Endothelial cell of umbilical vein (primary cell): Measurements from ENCODE around the gene POTEG.
"Not testable (repeated sequence)": the region's sequence is repeated elsewhere in the genome, so short reads cannot be mapped to it uniquely, and the experiment has no call there.

ENCODE experiments used
- FOS ChIP-seq: IDR thresholded peaks from 2 replicates; pipeline ENCODE4 v1.6.1; 2011; ENCODE audit warnings: mild to moderate bottlenecking, low read length, moderate library complexity, borderline replicate concordance; ENCODE audit not compliant: insufficient read depth
- POLR2AphosphoS5 ChIP-seq: IDR thresholded peaks from 2 replicates; pipeline ENCODE4 v1.6.1; 2012; ENCODE audit warnings: low read depth, mild to moderate bottlenecking, control low read depth, low read length, moderate library complexity; ENCODE audit not compliant: insufficient read depth
- TF ChIP-seq, protein P1 (sequence below), 2 donors: IDR thresholded peaks; 1 replicate in 1 of 2; 2 replicates in 1 of 2; pipeline ENCODE4 v1.5.1; 2011; ENCODE audit warnings: low read length in 2 of 2, mild to moderate bottlenecking in 2 of 2, moderate library complexity in 2 of 2, control low read depth in 1 of 2, inconsistent platforms in 1 of 2, low read depth in 1 of 2; ENCODE audit not compliant: insufficient read depth in 1 of 2; ENCODE audit errors: extremely low read depth in 1 of 2

- TF ChIP-seq FOS, POLR2AphosphoS5: not testable (repeated sequence)
- TF ChIP-seq, protein P1, sequence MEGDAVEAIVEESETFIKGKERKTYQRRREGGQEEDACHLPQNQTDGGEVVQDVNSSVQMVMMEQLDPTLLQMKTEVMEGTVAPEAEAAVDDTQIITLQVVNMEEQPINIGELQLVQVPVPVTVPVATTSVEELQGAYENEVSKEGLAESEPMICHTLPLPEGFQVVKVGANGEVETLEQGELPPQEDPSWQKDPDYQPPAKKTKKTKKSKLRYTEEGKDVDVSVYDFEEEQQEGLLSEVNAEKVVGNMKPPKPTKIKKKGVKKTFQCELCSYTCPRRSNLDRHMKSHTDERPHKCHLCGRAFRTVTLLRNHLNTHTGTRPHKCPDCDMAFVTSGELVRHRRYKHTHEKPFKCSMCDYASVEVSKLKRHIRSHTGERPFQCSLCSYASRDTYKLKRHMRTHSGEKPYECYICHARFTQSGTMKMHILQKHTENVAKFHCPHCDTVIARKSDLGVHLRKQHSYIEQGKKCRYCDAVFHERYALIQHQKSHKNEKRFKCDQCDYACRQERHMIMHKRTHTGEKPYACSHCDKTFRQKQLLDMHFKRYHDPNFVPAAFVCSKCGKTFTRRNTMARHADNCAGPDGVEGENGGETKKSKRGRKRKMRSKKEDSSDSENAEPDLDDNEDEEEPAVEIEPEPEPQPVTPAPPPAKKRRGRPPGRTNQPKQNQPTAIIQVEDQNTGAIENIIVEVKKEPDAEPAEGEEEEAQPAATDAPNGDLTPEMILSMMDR (IDR thresholded peaks at IDR 0.05; ENCODE audit: extremely low read depth in 1 of 2, insufficient read depth in 1 of 2, low read depth in 1 of 2, low read length in 2 of 2), result not testable (repeated sequence)
Observed at GRCh38 chr14:19481421-19481820, 47.3 kb upstream of the POTEG start.
